Astrocyte of the spinal cord (primary cell): Measurements from ENCODE around the gene ALOX12.
A peak's percentile ranks its signal among the peaks of the same experiment; 100 is the strongest.

Experiments
- DNase-seq: peaks from one replicate; pipeline ENCODE4 v3.0.0; 2011; ENCODE audit warnings: low read depth, low spot score
- H3K4me3 ChIP-seq: 2 replicates; pipeline ENCODE4 v1.5.1; 2011; ENCODE audit warnings: low read depth, mild to moderate bottlenecking, low read length, moderate library complexity
- in situ Hi-C: cut with HindIII; loops from 2 replicates; pipeline ENCODE4 v1.10.0; 2017; ENCODE audit warnings: low sequenced_read_pairs
- TF ChIP-seq, protein P1 (sequence below): IDR thresholded peaks from 2 replicates; pipeline ENCODE4 v1.5.1; 2012; ENCODE audit warnings: low read depth, mild to moderate bottlenecking, low read length, inconsistent platforms

Gene ALOX12

DNA sequence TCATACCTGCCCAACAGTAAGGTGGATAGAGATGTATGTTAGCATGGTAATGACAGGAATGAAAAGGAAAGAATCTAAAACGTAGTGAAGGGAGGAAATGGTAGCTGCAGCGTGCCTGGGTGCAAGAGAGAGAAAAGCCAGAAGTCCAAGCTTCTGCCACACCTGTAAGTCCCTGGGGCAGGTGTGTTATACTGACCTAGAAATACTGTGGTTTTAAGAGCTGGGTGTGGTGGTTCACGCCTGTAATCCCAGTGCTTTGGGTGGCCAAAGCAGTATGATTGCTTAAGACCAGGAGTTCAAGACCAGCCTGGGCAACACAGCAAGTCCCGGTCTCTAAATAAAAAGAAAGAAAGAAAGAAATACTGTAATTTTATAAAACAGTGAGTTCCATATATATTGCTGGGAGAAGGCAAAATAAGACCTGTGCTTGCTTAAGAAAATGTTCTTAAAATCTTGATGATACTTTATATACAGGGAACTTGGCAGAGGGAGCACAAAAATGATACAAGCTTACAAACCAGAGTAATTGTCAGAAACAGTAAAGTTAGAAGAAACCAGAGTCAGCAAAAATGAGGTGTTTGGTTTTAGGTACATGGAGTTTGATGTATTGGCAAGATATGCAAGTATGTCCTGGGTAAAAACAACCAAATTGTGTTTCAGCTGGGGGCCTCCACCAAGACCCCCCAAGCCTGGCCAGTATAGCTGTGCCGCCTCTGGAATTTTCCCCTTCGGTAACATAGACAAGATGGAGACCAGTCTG is 6.6 kb downstream of the ALOX12 start:
- DNase-seq: no peak
- no peak overlapping the region for H3K4me3 ChIP-seq
- TF ChIP-seq, protein P1, sequence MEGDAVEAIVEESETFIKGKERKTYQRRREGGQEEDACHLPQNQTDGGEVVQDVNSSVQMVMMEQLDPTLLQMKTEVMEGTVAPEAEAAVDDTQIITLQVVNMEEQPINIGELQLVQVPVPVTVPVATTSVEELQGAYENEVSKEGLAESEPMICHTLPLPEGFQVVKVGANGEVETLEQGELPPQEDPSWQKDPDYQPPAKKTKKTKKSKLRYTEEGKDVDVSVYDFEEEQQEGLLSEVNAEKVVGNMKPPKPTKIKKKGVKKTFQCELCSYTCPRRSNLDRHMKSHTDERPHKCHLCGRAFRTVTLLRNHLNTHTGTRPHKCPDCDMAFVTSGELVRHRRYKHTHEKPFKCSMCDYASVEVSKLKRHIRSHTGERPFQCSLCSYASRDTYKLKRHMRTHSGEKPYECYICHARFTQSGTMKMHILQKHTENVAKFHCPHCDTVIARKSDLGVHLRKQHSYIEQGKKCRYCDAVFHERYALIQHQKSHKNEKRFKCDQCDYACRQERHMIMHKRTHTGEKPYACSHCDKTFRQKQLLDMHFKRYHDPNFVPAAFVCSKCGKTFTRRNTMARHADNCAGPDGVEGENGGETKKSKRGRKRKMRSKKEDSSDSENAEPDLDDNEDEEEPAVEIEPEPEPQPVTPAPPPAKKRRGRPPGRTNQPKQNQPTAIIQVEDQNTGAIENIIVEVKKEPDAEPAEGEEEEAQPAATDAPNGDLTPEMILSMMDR: no peak
- in situ Hi-C loops: no loop called here

- in situ Hi-C loops: no loop called here
Observed at GRCh38 chr17:7003745-7004144, 7.9 kb downstream of the ALOX12 start.

DNA sequence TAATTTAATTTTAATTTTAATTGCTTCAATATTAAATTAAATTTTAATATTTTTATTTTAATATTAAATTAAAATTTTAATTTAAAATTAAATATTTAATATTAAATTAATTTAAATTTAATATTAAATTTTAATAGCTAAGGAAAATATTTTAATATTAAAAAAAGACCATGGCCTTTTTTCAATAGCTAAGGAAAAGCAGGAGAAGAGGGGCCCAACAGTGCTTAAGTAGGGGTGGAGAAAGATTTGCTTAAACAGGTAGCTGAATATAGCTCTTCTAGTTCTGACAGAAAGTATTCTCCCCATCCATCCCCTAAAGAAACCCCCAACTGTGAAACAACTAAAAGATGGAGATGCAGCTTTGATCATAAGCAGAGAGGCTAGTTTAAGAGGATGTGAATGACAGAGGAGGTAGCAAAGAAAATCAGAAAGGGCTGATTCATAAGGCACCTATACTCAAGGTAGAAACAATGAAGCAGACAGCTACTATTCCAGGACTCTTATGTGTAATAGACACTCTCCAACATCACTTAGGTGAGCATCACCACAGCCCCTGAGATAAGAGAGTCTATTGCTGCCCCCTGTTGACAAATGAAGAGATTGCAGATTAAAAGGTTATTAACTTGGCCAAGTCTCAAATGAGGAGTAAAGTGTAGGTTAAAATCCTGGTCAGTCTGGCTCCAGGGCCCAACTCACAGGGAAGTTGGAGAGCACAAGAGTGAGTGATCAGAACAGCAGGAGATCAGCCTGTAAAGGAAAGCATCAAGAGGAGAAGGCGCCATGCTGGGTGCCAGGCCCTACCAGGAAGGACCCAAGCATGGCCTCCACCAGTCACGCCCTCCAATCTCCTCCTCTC is 8.8 kb downstream of the ALOX12 start:
- peak; percentile 53 for DNase-seq
- H3K4me3 ChIP-seq: no peak overlapping the region
- TF ChIP-seq, protein P1: peak; percentile 62
- in situ Hi-C loops: no loop called here

More at GRCh38 chr17:7003745-7004144, 7.9 kb downstream of the ALOX12 start:
- DNase-seq: no peak
- TF ChIP-seq, protein P1: no peak
- H3K4me3 ChIP-seq: no peak overlapping the region

DNA sequence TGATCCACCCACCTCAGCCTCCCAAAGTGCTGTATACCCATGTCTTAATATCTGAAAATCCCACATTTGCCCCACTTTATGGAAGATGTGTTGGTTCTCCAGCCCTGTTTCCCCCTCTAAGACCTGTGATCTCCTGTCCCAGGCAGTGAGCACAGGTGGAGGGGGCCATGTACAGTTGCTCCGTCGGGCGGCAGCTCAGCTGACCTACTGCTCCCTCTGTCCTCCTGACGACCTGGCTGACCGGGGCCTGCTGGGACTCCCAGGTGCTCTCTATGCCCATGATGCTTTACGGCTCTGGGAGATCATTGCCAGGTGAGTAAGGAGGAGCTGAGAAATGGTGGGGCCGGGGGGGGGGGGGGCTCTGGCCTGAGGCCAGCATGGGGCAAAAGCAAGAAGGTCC is 9.9 kb downstream of the ALOX12 start:
- DNase-seq: no peak
- TF ChIP-seq, protein P1: no peak
- no peak overlapping the region for H3K4me3 ChIP-seq
- in situ Hi-C loops: no loop called here

DNA sequence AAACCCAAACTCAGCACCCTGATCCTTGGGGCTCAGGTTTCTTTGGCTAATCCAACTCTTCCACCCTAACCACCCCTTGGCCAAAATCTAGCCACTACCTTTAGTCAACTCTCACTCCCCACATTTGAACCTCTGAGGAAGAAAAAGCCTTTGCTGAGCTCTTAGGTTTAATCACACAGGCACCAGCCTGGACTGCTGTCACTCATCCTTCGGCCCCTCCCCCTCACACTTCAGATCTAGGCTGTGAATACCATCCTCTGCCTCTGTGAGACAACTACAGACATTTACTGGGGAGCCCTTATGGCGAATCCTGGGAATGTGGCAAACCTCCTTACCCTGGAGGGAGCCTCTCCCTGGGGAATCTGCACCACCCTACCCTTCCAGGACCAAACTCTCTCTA is 11.3 kb downstream of the ALOX12 start:
- no peak for DNase-seq
- in situ Hi-C loops: no loop called here
- TF ChIP-seq, protein P1: no peak
- no peak overlapping the region for H3K4me3 ChIP-seq

GRCh38 chr17:7010523-7010922 is 14.7 kb downstream of the ALOX12 start:
- H3K4me3 ChIP-seq: no peak overlapping the region
- DNase-seq: no peak
- in situ Hi-C loops: no loop called here
- TF ChIP-seq, protein P1: no peak
